ENCODE results near the gene PEX13.
"Not testable (repeated sequence)": the region's sequence is repeated elsewhere in the genome, so short reads cannot be mapped to it uniquely, and the experiment has no call there.

PEX13 gene

GRCh38 chr2:61009355-61009754, 8.2 kb upstream of the PEX13 start:
- DNase-seq, result no peak

GRCh38 chr2:61011678-61012077, 5.8 kb upstream of the PEX13 start:
- DNase-seq, result no peak

GRCh38 chr2:61012303-61012702, 5.2 kb upstream of the PEX13 start:
- not testable (repeated sequence) for DNase-seq

GRCh38 chr2:61013382-61013781, 4.1 kb upstream of the PEX13 start:
- no peak for DNase-seq

GRCh38 chr2:61014763-61015162, 2.8 kb upstream of the PEX13 start:
- DNase-seq, result no peak

GRCh38 chr2:61015976-61016375, 1.5 kb upstream of the PEX13 start:
- DNase-seq, result no peak

GRCh38 chr2:61016392-61017002, 1.0 kb upstream of the PEX13 start:
- DNase-seq, result no peak

GRCh38 chr2:61017003-61017555, 441 bp upstream of the PEX13 start:
- DNase-seq, result peak; percentile 32

- no peak for DNase-seq
These were observed 817 bp downstream of the PEX13 start for GRCh38 chr2:61018318-61018755.

GRCh38 chr2:61018798-61019197, 1.3 kb downstream of the PEX13 start:
- DNase-seq, result no peak

GRCh38 chr2:61021228-61021660, 3.7 kb downstream of the PEX13 start:
- DNase-seq, result no peak

GRCh38 chr2:61023670-61024069, 6.2 kb downstream of the PEX13 start:
- DNase-seq, result no peak

GRCh38 chr2:61029533-61029932, 12.0 kb downstream of the PEX13 start:
- DNase-seq, result no peak

GRCh38 chr2:61034592-61034991, 17.1 kb downstream of the PEX13 start:
- not testable (repeated sequence) for DNase-seq

GRCh38 chr2:61036643-61037042, 19.1 kb downstream of the PEX13 start:
- not testable (repeated sequence) for DNase-seq

GRCh38 chr2:61042807-61043206, 25.3 kb downstream of the PEX13 start:
- no peak for DNase-seq

- DNase-seq, result no peak
These were observed 27.1 kb downstream of the PEX13 start for GRCh38 chr2:61044636-61045035.

- DNase-seq, result no peak
These were observed 27.7 kb downstream of the PEX13 start for GRCh38 chr2:61045226-61045625.

- no peak for DNase-seq
These were observed 28.5 kb downstream of the PEX13 start for GRCh38 chr2:61045999-61046398.

- DNase-seq, result no peak
These were observed 38.0 kb downstream of the PEX13 start for GRCh38 chr2:61055557-61055956.

- no peak for DNase-seq
These were observed 40.0 kb downstream of the PEX13 start for GRCh38 chr2:61057562-61057961.

- DNase-seq, result no peak
These were observed 41.9 kb downstream of the PEX13 start for GRCh38 chr2:61059382-61059781.

GRCh38 chr2:61065714-61066709, 48.5 kb downstream of the PEX13 start, which contains the start of gene SANBR:
TSS of gene SANBR (plus strand) at chr2:61065871. CDS start at chr2:61070351, 4,480 bp downstream.
- DNase-seq, result peak; percentile 66

GRCh38 chr2:61074100-61074499, 56.6 kb downstream of the PEX13 start:
- DNase-seq, result no peak
